ENCODE measurements around the gene CYTH1. TPM values are rescaled to one million over a fixed set of nuclear protein-coding genes. Genes with fewer than 3 reads are reported as not detected.

The CYTH1 gene
- total RNA-seq, 2 experiments from 2014 or later = 521 to 525 TPM

DNA sequence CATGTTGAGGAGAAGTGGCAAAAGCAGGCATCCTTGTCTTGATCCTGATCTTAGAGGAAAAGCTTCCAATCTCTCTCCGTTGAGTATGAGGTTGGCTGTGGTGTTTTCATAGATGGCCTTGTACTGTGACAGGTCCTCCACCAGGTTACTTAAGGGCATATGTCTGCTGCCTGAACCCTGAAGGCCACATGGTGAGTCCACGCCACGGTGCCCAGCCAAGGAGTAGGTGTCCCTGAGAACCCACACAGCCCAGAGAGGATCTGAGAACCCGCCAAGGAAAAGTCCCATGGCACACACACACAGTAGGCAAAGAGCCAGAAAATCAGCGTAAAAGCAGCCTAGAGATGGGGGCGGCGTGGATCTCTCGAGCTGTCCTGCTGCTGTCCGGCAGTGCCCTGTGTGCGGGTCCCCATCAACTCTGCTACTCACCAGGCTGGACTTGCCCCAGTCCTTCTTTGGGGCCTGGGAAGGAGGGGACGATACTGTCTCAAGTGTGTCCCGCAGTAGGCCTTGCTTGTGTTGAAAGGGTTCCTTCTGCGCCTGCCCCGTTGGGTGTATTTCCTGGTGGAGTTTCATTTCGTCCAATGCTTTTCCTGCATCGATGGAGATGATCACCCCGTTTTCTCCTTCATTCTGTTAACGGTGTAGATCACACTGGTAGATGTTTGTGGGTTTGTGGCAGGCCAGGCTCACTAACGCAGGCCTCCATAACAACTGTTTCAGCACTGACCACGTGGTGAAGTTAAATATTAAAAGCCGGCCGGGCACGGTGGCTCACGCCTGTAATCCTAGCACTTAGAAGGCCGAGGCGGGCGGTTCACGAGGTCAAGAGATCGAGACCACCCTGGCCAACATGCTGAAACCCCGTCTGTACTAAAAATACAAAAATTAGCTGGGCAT, 114.1 kb downstream of the CYTH1 start:
- Histone ChIP-seq H3K9me3 (ENCODE audit: control insufficient read depth in 1 of 2, insufficient read depth in 1 of 2, low read length in 2 of 2) (no peaks in the 10 kb centered on the region), H3K27ac (ENCODE audit: low read depth in 1 of 2, low read length in 2 of 2) (no peak overlapping the region), H3K4me1 (ENCODE audit: insufficient read depth, low read length) (peaks cover 38% of the 10 kb centered on the region), H3K27me3 (ENCODE audit: control insufficient read depth in 1 of 2, insufficient read depth in 2 of 2, low read length in 2 of 2) (no peaks in the 10 kb centered on the region), H3K4me3 (ENCODE audit: low read length) (no peak overlapping the region), H3K36me3 (ENCODE audit: insufficient read depth, low read length) (peaks cover 32% of the 10 kb centered on the region)
- peaks cover 52% of the 10 kb centered on the region for H3K4me1 Mint-ChIP-seq (ENCODE audit: low read depth)
- ChIA-PET POLR2A (interaction anchor here (0.6 kb wide), 1 partner anchor 10 kb away, joined by 3 read pairs; no protein-coding TSS in a partner anchor), CTCF (interaction anchor here (1.3 kb wide), 1 partner anchor 40 kb away, joined by 3 read pairs; no protein-coding TSS in a partner anchor)
- no peaks in the 10 kb centered on the region for H3K9me3 Mint-ChIP-seq
- intact Hi-C loops (cut with DNase I, micrococcal nuclease) = no loop called here
- H3K27me3 Mint-ChIP-seq = no peaks in the 10 kb centered on the region
- DNase-seq = no peak
- H3K36me3 Mint-ChIP-seq (ENCODE audit: low read depth) = peaks cover 58% of the 10 kb centered on the region
- no peak for ATAC-seq (ENCODE audit: poor library complexity)
- H3K4me3 Mint-ChIP-seq = no peak overlapping the region
- H3K27ac Mint-ChIP-seq = no peak overlapping the region
- TF ChIP-seq, protein P1, sequence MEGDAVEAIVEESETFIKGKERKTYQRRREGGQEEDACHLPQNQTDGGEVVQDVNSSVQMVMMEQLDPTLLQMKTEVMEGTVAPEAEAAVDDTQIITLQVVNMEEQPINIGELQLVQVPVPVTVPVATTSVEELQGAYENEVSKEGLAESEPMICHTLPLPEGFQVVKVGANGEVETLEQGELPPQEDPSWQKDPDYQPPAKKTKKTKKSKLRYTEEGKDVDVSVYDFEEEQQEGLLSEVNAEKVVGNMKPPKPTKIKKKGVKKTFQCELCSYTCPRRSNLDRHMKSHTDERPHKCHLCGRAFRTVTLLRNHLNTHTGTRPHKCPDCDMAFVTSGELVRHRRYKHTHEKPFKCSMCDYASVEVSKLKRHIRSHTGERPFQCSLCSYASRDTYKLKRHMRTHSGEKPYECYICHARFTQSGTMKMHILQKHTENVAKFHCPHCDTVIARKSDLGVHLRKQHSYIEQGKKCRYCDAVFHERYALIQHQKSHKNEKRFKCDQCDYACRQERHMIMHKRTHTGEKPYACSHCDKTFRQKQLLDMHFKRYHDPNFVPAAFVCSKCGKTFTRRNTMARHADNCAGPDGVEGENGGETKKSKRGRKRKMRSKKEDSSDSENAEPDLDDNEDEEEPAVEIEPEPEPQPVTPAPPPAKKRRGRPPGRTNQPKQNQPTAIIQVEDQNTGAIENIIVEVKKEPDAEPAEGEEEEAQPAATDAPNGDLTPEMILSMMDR (IDR thresholded peaks at IDR 0.05) = no peak

DNA sequence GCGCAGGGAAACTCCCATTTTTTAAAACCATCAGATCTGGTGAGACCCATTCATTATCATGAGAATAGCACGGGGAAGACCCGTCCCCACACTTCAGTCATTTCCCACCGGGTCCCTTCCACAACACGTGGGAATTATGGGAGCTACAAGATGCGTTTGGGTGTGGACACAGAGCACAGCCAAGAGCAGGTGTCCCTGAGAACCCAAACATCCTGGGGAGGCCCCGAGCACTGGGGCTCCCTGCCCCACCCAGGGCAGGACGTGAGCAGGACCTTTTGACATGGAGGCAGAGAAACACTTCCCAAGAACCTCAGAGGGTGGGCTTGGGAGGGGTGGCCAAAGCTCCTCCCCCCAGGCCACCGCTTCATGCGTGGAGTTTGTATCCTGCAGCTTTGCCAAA, 115.0 kb downstream of the CYTH1 start:
- TF ChIP-seq, protein P1 (IDR thresholded peaks at IDR 0.05) = no peak
- Mint-ChIP-seq H3K4me1 (ENCODE audit: low read depth) (peaks cover 47% of the 10 kb centered on the region), H3K4me3 (no peak overlapping the region), H3K27ac (peak overlapping the region; percentile 91), H3K36me3 (ENCODE audit: low read depth) (peaks cover 49% of the 10 kb centered on the region), H3K9me3 (no peaks in the 10 kb centered on the region), H3K27me3 (no peaks in the 10 kb centered on the region)
- intact Hi-C loops (cut with DNase I, micrococcal nuclease) = no loop called here
- ChIA-PET CTCF (no interaction called here), POLR2A (interaction anchor here (0.6 to 1.5 kb wide), 3 partner anchors 11 to 99 kb away, joined by 3 to 4 read pairs (median 3); no protein-coding TSS in a partner anchor)
- peaks cover 38% of the 10 kb centered on the region for H3K4me1 ChIP-seq (ENCODE audit: insufficient read depth, low read length)
- DNase-seq (no peak), ATAC-seq (ENCODE audit: poor library complexity) (no peak)
- H3K9me3 ChIP-seq (ENCODE audit: control insufficient read depth in 1 of 2, insufficient read depth in 1 of 2, low read length in 2 of 2) = no peaks in the 10 kb centered on the region
- H3K27me3 ChIP-seq (ENCODE audit: control insufficient read depth in 1 of 2, insufficient read depth in 2 of 2, low read length in 2 of 2) = no peaks in the 10 kb centered on the region
- peak overlapping the region; percentile 14 for H3K27ac ChIP-seq (ENCODE audit: low read depth in 1 of 2, low read length in 2 of 2)
- H3K4me3 ChIP-seq (ENCODE audit: low read length) = no peak overlapping the region
- peaks cover 24% of the 10 kb centered on the region for H3K36me3 ChIP-seq (ENCODE audit: insufficient read depth, low read length)

DNA sequence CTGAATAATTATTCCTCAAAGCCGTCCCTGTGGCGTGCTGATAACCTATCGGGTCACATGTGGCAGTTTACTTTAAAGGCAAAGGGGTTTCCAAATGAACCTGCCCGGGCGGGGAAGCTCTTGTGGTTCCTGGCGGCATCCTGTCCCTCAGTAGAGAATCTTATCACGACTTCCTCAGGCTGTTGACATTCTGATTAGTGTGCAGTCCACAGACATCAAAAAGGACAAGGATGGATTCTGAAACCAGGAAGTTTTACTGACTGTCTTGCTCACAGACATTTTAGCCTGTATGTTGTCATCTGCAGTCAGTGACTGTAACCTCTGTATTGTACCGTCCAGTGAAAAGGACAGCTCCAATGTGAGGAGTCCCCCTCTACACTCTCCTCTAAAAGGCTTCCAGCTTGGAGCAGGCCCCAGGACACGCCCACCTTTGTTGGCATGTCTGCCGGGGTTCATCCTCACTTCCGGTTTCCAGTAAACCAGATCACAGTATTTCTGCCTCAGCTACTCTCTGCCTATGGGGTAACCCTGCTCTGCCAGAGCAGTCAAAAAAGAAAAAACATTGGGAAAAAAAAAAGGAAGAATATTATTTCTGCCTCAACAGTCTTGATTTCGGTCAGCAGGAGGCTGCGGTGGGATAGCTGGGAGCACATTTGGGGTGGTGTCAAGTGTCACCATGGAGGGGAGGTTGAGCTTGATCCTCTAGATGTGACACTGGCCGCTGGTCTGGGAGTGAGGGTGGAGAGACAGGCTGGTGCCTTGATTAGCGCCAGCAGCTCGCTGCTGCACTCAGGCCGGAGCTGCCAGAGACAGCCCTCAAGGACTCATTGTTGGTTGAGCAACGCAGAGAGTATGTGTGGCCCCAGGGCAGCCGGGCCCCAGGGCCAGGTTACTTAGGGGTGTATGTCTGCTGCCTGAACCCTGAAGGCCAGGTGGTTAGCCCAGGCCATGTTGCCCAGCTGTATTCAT, 115.8 kb downstream of the CYTH1 start:
- TF ChIP-seq, protein P1 (IDR thresholded peaks at IDR 0.05) = no peak
- peaks cover 41% of the 10 kb centered on the region for H3K36me3 Mint-ChIP-seq (ENCODE audit: low read depth)
- POLR2A ChIA-PET = interaction anchor here (0.6 to 1.9 kb wide), 7 partner anchors 10 to 358 kb away, joined by 3 to 7 read pairs (median 4); no protein-coding TSS in a partner anchor

More for the DNA sequence above, 115.8 kb downstream of the CYTH1 start:
- no peaks in the 10 kb centered on the region for H3K9me3 Mint-ChIP-seq
- Histone ChIP-seq H3K27me3 (ENCODE audit: control insufficient read depth in 1 of 2, insufficient read depth in 2 of 2, low read length in 2 of 2) (no peaks in the 10 kb centered on the region), H3K9me3 (ENCODE audit: control insufficient read depth in 1 of 2, insufficient read depth in 1 of 2, low read length in 2 of 2) (no peaks in the 10 kb centered on the region), H3K27ac (ENCODE audit: low read depth in 1 of 2, low read length in 2 of 2) (peak overlapping the region; percentile 14), H3K36me3 (ENCODE audit: insufficient read depth, low read length) (peaks cover 21% of the 10 kb centered on the region), H3K4me1 (ENCODE audit: insufficient read depth, low read length) (peaks cover 38% of the 10 kb centered on the region), H3K4me3 (ENCODE audit: low read length) (peak overlapping the region; percentile 0)
- intact Hi-C loops (cut with DNase I, micrococcal nuclease) = no loop called here
- H3K27me3 Mint-ChIP-seq = no peaks in the 10 kb centered on the region
- peaks cover 39% of the 10 kb centered on the region for H3K4me1 Mint-ChIP-seq (ENCODE audit: low read depth)
- DNase-seq (peak; percentile 28 to 84 (median 46)), ATAC-seq (ENCODE audit: poor library complexity) (peak; percentile 85)
- peak overlapping the region; percentile 73 for H3K4me3 Mint-ChIP-seq
- H3K27ac Mint-ChIP-seq = peak overlapping the region; percentile 91
- CTCF ChIA-PET = interaction anchor here (1.2 kb wide), 1 partner anchor 23 kb away, joined by 3 read pairs; no protein-coding TSS in a partner anchor

Measured in CD4-positive, alpha-beta T cell (primary cell).